ENCODE measurements around the gene LRRC8B.

The LRRC8B gene

DNA sequence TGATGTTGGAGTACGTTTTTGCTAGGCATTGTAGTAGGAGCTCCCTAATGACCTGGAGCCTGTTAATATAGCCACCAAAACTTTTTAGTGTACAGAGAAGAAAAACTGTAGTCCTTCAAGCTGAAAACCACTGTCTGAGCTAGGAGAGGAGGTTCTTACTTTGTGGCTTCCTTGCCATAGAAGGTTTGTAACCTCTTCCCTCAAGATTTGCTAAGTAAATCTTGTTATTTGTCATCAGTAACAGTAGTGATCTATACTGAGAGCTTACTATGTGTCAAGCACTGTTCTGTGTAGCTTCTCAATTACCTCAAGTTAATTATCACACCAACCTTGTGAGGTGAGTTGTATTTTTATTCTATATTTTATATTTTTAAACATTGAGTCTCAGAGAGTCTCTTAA lies 87.1 kb downstream of the LRRC8B start:
- no peak overlapping the region for H3K27ac ChIP-seq
- TF ChIP-seq, protein P1, sequence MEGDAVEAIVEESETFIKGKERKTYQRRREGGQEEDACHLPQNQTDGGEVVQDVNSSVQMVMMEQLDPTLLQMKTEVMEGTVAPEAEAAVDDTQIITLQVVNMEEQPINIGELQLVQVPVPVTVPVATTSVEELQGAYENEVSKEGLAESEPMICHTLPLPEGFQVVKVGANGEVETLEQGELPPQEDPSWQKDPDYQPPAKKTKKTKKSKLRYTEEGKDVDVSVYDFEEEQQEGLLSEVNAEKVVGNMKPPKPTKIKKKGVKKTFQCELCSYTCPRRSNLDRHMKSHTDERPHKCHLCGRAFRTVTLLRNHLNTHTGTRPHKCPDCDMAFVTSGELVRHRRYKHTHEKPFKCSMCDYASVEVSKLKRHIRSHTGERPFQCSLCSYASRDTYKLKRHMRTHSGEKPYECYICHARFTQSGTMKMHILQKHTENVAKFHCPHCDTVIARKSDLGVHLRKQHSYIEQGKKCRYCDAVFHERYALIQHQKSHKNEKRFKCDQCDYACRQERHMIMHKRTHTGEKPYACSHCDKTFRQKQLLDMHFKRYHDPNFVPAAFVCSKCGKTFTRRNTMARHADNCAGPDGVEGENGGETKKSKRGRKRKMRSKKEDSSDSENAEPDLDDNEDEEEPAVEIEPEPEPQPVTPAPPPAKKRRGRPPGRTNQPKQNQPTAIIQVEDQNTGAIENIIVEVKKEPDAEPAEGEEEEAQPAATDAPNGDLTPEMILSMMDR (conservative IDR thresholded peaks at IDR 0.05) = no peak

DNA sequence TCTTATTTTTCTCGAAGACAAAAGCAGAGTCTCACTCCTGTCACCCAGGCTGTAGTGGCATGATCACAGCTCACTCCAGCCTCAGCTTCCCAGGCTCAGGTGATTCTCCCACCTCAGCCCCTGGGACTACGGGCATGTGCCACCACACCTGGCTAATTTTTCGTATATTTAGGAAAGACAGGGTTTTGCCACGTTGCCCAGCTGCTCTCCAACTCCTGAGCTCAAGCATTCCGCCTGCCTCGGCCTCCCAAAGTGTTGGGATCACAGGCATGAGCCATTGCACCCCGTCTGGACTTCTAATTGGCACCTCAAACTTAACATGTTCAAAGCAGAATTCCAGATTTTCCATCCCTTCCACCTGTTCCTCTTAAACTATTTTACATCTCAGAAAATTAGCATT lies 89.3 kb downstream of the LRRC8B start:
- no peak overlapping the region for H3K27ac ChIP-seq
- TF ChIP-seq, protein P1 (conservative IDR thresholded peaks at IDR 0.05) = no peak

DNA sequence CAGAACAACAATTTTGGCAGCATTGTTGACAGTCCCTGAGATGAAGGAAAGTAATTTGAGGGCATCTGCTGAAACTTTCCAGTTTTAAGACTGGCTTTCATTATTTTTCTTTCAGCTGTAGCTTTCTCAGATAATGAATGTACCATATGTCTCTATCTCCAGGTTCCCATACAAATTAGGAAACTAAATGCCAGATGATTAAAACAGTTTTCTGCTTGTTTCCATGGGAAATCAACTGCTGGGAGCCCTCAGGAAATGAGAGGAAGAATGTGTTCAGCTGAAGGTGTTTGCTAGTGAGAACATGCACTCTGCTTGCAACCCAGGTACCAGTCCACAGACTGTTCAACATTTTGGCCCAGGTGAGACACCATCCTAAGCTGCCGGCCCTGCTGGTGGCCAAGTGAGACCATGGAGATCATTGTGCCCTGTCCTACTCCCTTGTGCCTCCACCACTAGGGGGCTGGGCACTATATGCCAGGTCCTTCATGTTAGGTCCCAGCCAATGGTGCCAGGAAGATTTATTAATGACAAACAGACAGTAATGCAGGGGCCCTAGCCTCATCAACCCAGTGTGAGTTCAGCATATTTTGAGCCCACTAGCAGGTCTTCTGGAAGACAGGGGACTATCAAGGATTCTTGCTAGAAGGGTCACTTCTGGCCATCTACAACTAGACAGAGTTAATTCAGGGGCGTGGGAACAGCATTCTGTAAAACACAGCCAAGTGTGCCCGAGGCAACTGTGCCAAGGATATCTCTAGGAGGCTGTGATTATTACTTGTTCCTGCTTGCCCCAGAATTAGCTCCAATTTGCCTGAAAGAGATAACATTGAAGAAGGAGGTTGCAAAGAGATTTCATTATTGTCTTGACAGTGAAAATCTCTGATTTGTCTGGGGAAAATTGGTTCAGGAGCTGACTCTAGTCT lies 91.3 kb downstream of the LRRC8B start:
- TF ChIP-seq, protein P1 (conservative IDR thresholded peaks at IDR 0.05) = peak; percentile 32; the same call in 1 of the 2 replicates
- no peak overlapping the region for H3K27ac ChIP-seq

DNA sequence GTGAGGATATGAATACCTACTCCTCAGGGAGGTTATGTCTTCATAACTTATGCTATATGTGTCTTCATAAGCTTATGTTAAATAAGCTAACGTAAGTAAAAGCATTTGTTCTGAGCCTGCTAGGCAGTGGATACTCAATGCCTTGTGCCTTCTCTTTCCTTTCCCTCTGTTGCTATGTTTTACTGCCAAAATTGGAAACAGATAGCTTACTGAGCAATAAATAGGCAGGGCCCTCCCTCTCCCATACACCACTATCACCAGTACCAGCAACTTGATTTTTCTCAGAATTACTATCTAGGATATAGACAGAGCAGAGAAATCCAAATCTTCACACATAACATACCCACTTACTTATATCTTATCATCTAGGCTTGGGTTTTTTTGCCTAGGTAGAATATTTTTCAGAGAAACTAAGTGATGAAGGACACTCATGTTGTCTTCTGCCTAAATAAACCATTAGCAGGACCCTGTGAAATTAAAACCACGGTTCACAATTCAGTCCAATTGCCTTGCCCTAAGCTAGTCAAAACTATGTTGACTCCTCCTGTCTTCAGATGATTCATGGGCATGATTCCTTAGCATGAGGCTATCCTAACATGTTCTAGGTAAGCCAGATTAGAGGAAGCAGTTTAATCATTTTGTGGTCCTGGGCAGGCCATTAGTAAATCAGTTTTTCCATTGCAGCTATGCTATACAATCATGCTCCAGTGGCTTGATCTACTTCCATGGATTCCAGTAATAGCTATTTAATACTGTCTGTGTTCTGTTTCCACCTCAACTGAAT lies 92.4 kb downstream of the LRRC8B start:
- TF ChIP-seq, protein P1 (conservative IDR thresholded peaks at IDR 0.05) = no peak
- H3K27ac ChIP-seq = no peak overlapping the region

DNA sequence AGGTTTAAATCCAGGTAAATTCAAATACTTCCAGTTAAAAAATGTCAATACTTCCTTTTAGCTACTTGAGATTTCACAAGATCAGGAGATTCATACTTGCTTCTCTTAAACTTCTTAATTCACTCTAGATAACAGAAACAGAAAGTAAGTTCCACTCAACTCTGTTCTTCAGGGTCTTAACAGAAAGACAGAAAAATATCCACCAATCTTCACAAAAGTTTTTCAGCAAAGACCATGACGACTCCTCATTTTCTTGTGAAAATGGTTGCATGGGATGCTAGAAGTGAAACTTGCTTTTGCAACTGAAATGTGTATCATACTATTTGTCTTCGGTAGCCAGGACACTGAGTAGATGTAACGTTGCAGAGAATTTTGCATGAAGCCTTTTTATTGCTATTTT lies 96.0 kb downstream of the LRRC8B start:
- TF ChIP-seq, protein P1 (conservative IDR thresholded peaks at IDR 0.05) = no peak
- no peak overlapping the region for H3K27ac ChIP-seq

DNA sequence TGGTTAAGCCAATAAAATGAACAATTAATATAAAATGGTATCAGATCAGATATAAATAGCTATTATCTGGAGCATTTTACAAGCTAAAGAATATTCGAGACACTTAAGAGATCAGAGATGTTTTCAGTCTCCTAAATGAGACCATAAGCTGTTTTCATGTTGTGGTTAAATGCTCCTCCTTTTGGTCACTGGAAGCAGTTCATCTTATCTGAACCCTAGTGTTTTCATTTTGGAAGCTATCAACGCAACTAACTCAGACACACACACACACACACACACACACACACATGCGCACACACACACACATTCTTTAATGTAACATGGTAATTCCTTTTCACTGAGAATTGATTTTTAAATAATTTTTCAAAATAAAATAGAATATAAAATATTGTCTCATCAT lies 98.3 kb downstream of the LRRC8B start:
- TF ChIP-seq, protein P1 (conservative IDR thresholded peaks at IDR 0.05) = peak; percentile 28; the same call in 1 of the 2 replicates

DNA sequence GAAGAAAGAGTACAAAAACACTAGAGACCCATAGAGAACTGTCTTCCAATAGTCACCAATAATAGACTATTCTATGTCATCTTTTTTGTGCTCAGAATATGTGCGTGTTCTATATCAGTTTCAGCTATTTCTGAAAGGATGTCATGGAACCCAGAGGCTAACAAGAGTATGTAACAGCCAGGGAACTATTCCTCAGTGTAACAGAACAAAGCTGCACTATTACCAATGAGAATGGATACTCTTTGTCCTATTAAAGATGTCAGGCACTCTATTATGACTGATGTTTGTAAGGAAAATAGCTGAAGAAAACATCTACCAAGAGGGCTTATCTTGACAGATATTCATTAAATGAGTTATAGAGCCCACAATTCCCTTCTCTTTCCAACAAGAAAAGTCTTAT lies 99.7 kb downstream of the LRRC8B start:
- peak overlapping the region; percentile 34 for H3K27ac ChIP-seq
- TF ChIP-seq, protein P1 (conservative IDR thresholded peaks at IDR 0.05) = no peak

More for the DNA sequence above, 98.3 kb downstream of the LRRC8B start:
- H3K27ac ChIP-seq = peak overlapping the region; percentile 34; the same call in 1 of the 2 replicates

Data from VCaP (cell line).